ENCODE data around the gene APRT. TPM values are rescaled to one million over a fixed set of nuclear protein-coding genes. Genes with fewer than 3 reads are reported as not detected.

APRT gene
- total and polyA plus RNA-seq, 9 of the 15 experiments (the other 6 are each of a cell fraction or from before 2014, with no cell fraction given) = 41.7 to 409 (median 146) TPM

DNA sequence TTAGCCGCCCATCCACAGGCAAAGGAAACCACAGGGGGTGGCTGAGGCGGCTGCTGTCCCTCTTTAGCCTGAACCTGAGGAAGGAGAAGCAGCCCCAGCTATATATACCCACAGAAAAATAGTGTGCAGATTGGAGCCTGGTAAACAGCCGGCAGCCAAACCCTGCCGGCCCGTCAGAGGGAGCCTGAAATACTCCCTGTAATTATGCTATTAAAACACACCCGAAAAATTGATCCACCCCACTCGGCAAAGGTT is 33.5 kb downstream of the APRT start:
- 95% methylated on average over 7 of the region's 7 CpGs for WGBS (ENCODE audit: insufficient coverage, low coverage, missing lambda C conversion rate)
- intact Hi-C loops (cut with micrococcal nuclease) (no loop called here), in situ Hi-C loops (cut with MboI) (no loop called here)
- peaks cover 100% of the 10 kb centered on the region for H3K79me2 ChIP-seq (ENCODE audit: control insufficient read depth, insufficient read depth, low read length)
- no peak overlapping the region for H2AFZ ChIP-seq (ENCODE audit: low read depth, low read length)
- no peak overlapping the region for H3K4me2 ChIP-seq (ENCODE audit: insufficient read depth, low read length)
- ATAC-seq (no peak), FAIRE-seq (no peak), DNase-seq (ENCODE audit: extremely low read depth in 1 of 4, low spot score in 3 of 4) (no peak)
- ChIA-PET CTCF (ENCODE audit: low intra/inter-chr PET ratio) (no interaction called here), POLR2A (interaction anchor here (0.6 to 1.2 kb wide), 6 partner anchors 9 to 63 kb away, joined by 3 to 4 read pairs (median 3); no protein-coding TSS in a partner anchor)
- H3K9me3 ChIP-seq (replicated peaks; ENCODE audit: control insufficient read depth, insufficient read depth, low read depth, low read length) = no peaks in the 10 kb centered on the region
- no peak overlapping the region for H3K4me3 ChIP-seq
- no TSS peak for BruUV-seq (replicated peaks)
- H3K36me3 ChIP-seq (ENCODE audit: control insufficient read depth, insufficient read depth, low read length) = peaks cover 69% of the 10 kb centered on the region
- H3K4me1 ChIP-seq (replicated peaks in 1 of 2; ENCODE audit: control insufficient read depth in 2 of 2, insufficient read depth in 2 of 2, low read length in 2 of 2) = peaks cover 61 to 99% of the 10 kb centered on the region in 2 experiments
- H3K27ac ChIP-seq (ENCODE audit: extremely low read depth, low read depth, low read length) = peak overlapping the region; percentile 38; the same call in 1 of the 3 replicates
- peaks cover 5% of the 10 kb centered on the region for H3K9me1 ChIP-seq (ENCODE audit: control insufficient read depth, insufficient read depth, low read length)
- TF ChIP-seq GATA2 (CRISPR knock-in tag; IDR thresholded peaks at IDR 0.05) (no peak), ZFX (CRISPR knock-in tag; IDR thresholded peaks at IDR 0.05) (peak; percentile 30; the same call in 1 of the 2 replicates)
- no peaks in the 10 kb centered on the region for H3K27me3 ChIP-seq (ENCODE audit: control insufficient read depth in 2 of 2, insufficient read depth in 2 of 2, low read length in 2 of 2)
- H4K20me1 ChIP-seq (replicated peaks; ENCODE audit: control insufficient read depth, insufficient read depth, low read length) = peaks cover 20% of the 10 kb centered on the region
- H3K9ac ChIP-seq (ENCODE audit: insufficient read depth in 1 of 2, low read depth in 2 of 2, low read length in 2 of 2) = peak overlapping the region in 1 of 2 experiments; percentile 99; a peak in 2 of 4 replicates

DNA sequence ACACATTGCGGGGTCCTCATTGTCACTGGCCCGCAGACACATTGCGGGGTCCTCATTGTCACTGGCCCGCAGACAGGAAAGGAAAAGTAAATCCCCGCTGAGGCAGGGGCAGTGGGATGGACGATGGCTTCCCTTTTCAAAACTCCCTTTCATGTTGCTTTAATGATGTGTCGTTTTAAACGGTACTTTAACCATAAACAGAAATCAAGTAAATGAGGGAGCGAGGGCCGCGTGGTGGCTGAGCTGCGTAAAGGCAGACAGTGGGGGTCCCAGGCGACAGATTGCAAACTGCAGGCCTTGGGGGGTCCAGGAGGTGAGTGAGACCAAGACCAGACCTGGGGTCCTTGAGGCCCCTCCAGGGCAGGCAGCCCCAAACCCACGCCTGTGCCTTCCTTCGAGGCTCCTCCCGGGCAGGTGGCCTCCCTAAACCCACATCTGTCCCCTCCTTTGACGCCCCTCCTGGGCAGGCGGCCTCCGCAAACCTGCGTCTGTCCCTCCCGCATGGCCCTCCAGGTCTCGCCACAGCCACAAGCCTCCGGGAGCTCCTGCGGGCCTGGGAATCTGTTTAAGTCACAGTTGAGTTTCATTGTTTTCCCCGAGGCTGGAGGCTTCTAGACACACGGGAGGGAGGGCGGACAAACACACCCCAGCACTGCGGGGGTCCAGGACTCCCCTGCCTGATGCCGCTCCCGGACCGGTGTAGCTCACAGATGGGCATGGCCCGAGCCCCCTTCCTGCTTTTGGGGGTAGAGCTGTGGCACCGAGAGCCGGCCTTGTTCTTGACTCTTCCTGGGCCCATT is 34.1 kb downstream of the APRT start:
- Histone ChIP-seq H3K9me3 (replicated peaks; ENCODE audit: control insufficient read depth, insufficient read depth, low read depth, low read length) (no peaks in the 10 kb centered on the region), H3K27ac (ENCODE audit: extremely low read depth, low read depth, low read length) (peak overlapping the region; percentile 38; the same call in 1 of the 3 replicates), H3K27me3 (ENCODE audit: control insufficient read depth in 2 of 2, insufficient read depth in 2 of 2, low read length in 2 of 2) (no peaks in the 10 kb centered on the region), H3K9me1 (ENCODE audit: control insufficient read depth, insufficient read depth, low read length) (peaks cover 5% of the 10 kb centered on the region), H3K4me2 (ENCODE audit: insufficient read depth, low read length) (no peak overlapping the region), H3K79me2 (ENCODE audit: control insufficient read depth, insufficient read depth, low read length) (peaks cover 100% of the 10 kb centered on the region), H3K9ac (ENCODE audit: insufficient read depth in 1 of 2, low read depth in 2 of 2, low read length in 2 of 2) (peak overlapping the region in 1 of 2 experiments; percentile 65; a peak in 2 of 4 replicates), H2AFZ (ENCODE audit: low read depth, low read length) (no peak overlapping the region), H3K4me3 (no peak overlapping the region), H3K4me1 (replicated peaks in 1 of 2; ENCODE audit: control insufficient read depth in 2 of 2, insufficient read depth in 2 of 2, low read length in 2 of 2) (peaks cover 65 to 99% of the 10 kb centered on the region in 2 experiments), H4K20me1 (replicated peaks; ENCODE audit: control insufficient read depth, insufficient read depth, low read length) (peaks cover 19% of the 10 kb centered on the region), H3K36me3 (ENCODE audit: control insufficient read depth, insufficient read depth, low read length) (peaks cover 74% of the 10 kb centered on the region)
- in situ Hi-C loops (cut with MboI) = no loop called here
- BruUV-seq (replicated peaks) = no TSS peak
- ATAC-seq = no peak
- no peak for FAIRE-seq
- CTCF ChIA-PET (ENCODE audit: low intra/inter-chr PET ratio) = no interaction called here
- DNase-seq (ENCODE audit: extremely low read depth in 1 of 4, low spot score in 3 of 4) = no peak
- POLR2A ChIA-PET = interaction anchor here (0.6 to 1.8 kb wide), 9 partner anchors 8 to 69 kb away, joined by 3 to 5 read pairs (median 3); partner anchors contain the start of gene PIEZO1
- intact Hi-C loops (cut with micrococcal nuclease) = no loop called here
- peak; percentile 65 for TF ChIP-seq POLR2G (IDR thresholded peaks at IDR 0.05; ENCODE audit: low read depth, low read length)
- no peak for TF ChIP-seq ZBTB17 (CRISPR knock-in tag; IDR thresholded peaks at IDR 0.05)
- TF ChIP-seq RBBP5 (IDR thresholded peaks at IDR 0.05; ENCODE audit: borderline replicate concordance, insufficient read depth, low read length, poor library complexity, severe bottlenecking) = peak; percentile 0
- TF ChIP-seq CBFA2T3 (IDR thresholded peaks at IDR 0.05) = peak; percentile 20; the same call in 1 of the 2 replicates
- TF ChIP-seq POLR2AphosphoS2 (IDR thresholded peaks at IDR 0.05; ENCODE audit: low read length) = no peak
- no peak for TF ChIP-seq NCOA4 (IDR thresholded peaks at IDR 0.05; ENCODE audit: partially characterized antibody)
- TF ChIP-seq NBN (IDR thresholded peaks at IDR 0.05; ENCODE audit: low read depth) = no peak
- no peak for TF ChIP-seq NR2F6 (CRISPR knock-in tag; IDR thresholded peaks at IDR 0.05)
- TF ChIP-seq, protein P1, sequence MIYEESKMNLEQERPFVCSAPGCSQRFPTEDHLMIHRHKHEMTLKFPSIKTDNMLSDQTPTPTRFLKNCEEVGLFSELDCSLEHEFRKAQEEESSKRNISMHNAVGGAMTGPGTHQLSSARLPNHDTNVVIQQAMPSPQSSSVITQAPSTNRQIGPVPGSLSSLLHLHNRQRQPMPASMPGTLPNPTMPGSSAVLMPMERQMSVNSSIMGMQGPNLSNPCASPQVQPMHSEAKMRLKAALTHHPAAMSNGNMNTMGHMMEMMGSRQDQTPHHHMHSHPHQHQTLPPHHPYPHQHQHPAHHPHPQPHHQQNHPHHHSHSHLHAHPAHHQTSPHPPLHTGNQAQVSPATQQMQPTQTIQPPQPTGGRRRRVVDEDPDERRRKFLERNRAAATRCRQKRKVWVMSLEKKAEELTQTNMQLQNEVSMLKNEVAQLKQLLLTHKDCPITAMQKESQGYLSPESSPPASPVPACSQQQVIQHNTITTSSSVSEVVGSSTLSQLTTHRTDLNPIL (CRISPR knock-in tag; IDR thresholded peaks at IDR 0.05) = no peak
- TF ChIP-seq RNF2 (IDR thresholded peaks at IDR 0.05) = no peak
- TF ChIP-seq ZBTB7A (IDR thresholded peaks at IDR 0.05; ENCODE audit: borderline replicate concordance, control insufficient read depth, low read depth, low read length) = peak; percentile 40; the same call in 1 of the 2 replicates
- TF ChIP-seq RBFOX2 (IDR thresholded peaks at IDR 0.05; ENCODE audit: low read depth, low read length) = peak; percentile 56
- 92% methylated on average over 34 of the region's 34 CpGs for WGBS (ENCODE audit: insufficient coverage, low coverage, missing lambda C conversion rate)
